ENCODE data around the gene SERPING1.
A peak's percentile ranks its signal among the peaks of the same experiment; 100 is the strongest.

Gene SERPING1

GRCh38 chr11:57638811-57639320, 41.4 kb downstream of the SERPING1 start:
- DNase-seq: peak; percentile 45

- peak; percentile 61 for DNase-seq
Observed at GRCh38 chr11:57639321-57640067, 42.0 kb downstream of the SERPING1 start.

DNA sequence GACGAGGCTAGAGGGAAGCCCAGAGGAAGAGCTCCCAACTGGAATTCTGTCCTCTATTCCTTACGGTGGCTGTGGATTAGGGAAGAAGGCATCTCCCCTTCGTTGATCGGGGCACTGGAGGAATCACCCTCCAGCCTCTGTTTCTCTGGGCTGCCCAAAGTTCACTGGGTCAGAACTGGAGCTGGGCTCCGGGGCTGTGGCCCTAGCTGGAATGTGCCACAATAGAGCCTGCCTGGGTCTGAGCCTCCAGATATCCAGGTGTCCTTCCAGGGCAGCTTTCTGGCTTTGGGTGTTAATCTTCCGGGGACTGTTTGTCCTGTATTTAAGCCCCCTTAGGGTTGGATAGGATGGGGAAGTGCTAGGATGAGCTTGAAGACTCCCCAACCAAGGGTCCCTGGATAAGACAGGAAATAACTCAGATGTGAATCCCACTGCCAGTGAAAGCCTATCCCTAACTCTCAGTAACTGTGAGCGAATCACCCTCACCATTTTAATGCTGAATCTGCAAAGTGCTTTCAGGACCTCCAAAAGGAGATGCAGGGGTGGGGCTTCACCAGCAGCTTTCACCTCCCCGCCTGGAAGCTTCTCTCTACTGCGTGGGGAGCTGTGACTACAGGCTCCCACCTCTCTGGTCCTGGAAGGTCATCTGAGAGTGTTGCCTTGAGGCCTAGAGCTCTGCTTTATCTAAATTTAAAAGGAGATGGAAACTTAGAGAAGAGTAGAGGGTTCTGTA, 42.7 kb downstream of the SERPING1 start:
- no peak for DNase-seq

GRCh38 chr11:57641011-57641807, 43.7 kb downstream of the SERPING1 start:
- DNase-seq: peak; percentile 61

- DNase-seq: peak; percentile 14
Observed at GRCh38 chr11:57643802-57644201, 46.3 kb downstream of the SERPING1 start.

- DNase-seq: peak; percentile 85
Observed at GRCh38 chr11:57644748-57645688, 47.5 kb downstream of the SERPING1 start.

GRCh38 chr11:57645689-57646085, 48.2 kb downstream of the SERPING1 start:
- DNase-seq: no peak

- no peak for DNase-seq
Observed at GRCh38 chr11:57646194-57646798, 48.8 kb downstream of the SERPING1 start.

- peak; percentile 43 for DNase-seq
Observed at GRCh38 chr11:57646799-57647303, 49.4 kb downstream of the SERPING1 start.

- DNase-seq: peak; percentile 23
Observed at GRCh38 chr11:57647372-57647771, 49.9 kb downstream of the SERPING1 start.

DNA sequence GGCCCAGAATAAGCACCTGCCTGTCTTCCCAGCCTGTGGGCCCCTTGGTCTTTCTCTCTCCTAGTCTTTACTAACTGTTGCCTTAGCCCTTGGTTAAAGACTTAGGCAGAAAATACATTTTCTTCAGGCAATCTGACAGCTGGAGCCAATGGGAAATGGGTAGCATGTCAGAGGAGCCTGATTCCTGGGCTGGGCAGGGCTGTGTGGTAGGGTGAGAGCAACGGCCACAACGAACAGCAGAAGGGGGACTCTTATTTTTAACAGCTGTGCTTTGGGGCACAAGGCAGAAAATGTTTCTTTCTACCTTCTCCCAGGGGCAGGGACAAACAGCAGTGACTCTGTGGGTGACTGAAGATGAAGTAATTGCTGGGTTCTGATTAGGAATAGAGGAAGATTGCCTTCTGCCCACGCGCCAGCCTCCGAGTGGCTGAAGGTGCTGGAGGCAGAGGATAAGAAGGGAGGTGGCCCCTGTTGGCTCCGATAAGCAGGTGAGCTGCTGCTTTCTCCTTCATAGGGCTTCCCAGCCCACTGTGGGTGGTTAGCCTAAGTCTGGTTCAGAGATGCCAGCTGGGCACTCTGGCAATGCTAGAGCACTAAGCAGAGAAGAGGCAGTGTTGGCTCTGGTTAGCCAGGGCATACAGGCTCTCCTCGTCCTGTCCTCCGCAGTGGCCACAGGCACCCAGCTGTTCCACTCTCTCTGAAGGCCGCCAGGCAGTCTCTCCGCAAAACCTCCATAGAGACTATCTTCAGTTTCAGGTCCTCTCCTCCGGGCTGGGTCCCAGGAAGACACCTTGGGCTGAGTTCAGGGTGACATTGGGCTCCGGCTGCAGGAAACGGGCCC, 50.7 kb downstream of the SERPING1 start:
- peak; percentile 24 for DNase-seq

DNA sequence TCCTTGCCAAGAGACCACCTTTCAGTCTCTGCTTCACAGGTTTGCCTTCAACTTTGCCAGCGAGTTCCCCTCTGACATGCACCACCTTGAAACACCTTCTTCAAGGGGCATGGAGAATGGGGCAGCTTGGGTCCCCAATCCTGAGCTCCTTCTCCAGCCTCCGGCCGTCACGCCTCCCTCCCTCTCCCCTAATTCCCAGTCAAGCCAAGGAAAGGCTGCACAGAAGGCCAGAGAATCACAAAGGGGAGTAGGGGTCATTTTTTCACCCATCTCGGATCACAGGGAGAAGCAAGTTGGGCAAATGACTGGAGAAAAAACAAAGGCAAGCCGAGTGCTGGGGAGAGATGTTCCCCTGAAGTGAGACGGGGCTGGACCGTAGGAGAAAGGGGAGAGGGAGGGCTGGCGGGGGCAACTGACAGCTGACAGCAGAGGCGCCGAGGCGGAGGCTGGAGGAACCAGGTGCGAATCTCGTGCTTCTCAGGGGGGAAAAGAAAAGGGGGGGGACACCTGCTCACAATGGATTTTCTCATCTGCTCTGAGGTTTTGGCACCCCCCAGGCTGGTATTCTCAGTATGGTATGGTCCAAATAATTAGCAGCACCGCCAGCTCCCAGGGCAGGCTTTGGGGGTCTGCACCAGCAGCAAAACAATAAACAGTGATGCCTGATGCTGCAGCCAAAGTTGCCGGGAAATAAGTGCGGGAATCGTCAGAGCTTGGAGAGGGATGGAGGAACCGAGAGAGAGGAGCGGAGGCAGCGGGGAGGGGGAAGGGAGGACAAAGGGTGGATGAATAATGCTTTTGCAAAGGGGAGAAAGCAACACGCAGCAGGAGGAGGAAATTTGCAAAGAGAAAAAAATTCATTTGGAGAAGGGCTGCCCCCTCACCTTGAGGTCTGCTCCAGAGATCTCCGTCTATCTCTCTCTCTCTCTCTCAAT, 51.6 kb downstream of the SERPING1 start:
- peak; percentile 10 for DNase-seq

DNA sequence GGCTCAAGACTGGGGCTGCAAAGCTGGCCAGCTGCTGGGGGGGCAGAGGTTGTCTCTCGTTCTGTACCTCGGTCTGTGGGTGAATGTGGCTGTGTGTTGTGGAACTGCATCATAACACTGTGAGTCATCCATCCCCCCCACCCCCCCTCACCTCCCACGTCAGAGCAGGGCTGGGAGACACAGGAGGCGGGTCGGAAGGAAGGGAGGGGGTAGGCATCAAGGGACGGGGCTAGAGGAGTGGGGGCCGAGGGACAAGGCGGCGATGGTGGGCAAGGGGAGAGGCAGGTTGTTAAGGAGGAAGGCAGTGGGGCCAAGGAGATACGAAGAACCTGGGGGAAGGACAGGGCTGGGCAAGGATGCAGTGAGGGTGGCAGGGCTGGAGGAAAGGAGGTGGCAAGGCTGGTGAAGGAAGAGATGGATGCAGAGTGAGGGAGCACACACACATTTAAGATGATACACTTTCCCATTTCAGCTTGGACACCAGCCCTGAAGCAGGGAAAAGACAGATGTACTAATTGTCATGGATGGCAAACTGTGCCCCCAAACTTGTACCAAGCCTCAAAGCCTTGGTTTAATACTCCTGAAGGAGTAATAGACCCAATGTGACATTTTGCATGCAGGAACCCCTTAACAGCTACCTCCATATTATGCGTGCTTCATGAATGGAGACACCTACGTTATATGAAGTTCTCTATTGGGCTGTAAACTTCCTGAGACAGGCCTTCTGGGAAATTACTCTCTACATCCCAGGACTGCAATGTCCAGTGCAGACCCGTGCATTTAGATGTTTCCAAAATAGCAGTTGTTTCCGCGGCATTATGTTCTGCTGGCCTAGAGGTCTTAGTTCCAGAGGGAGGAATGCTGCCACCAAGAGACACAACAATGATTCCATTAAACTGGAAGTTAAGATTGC, 52.6 kb downstream of the SERPING1 start, which contains the start of gene YPEL4:
YPEL4 (minus strand) TSS at position 87 of the 913 bp plus-strand sequence. CDS start 2,805 bp downstream, outside the sequence.
- peak; percentile 39 for DNase-seq

GRCh38 chr11:57650739-57651090, 53.2 kb downstream of the SERPING1 start:
- no peak for DNase-seq

DNA sequence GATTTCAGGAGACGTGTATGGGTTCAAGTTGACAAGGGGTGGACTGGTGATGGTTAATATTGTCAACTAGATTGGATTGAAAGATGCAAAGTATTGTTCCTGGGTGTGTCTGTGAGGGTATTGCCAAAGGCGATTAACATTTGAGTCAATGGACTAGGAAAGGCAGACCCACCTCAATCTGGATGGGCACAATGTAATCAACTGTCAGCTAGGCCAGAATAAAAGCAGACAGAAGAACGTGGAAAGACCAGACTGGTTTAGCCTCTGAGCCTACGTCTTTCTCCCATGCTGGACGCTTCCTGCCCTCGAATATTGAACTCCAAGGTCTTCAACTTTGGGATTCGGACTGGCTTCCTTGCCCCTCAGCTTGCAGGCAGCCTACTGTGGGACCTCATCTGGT, 53.9 kb downstream of the SERPING1 start:
- no peak for DNase-seq

- peak; percentile 5 for DNase-seq
Observed at GRCh38 chr11:57652230-57652629, 54.7 kb downstream of the SERPING1 start.

GRCh38 chr11:57652662-57653061, 55.2 kb downstream of the SERPING1 start:
- DNase-seq: no peak

GRCh38 chr11:57653163-57653562, 55.7 kb downstream of the SERPING1 start:
- no peak for DNase-seq

Measured in NCI-H69 (cell line).